ENCODE measurements around the gene MLEC.

- TF ChIP-seq CTCF (IDR thresholded peaks at IDR 0.05; ENCODE audit: borderline replicate concordance, extremely low read depth, low read length, poor library complexity, severe bottlenecking), result no peak
- no peak for TF ChIP-seq EZH2 (IDR thresholded peaks at IDR 0.05; ENCODE audit: borderline replicate concordance, low read depth, low read length, severe bottlenecking)
Measured at GRCh38 chr12:120666571-120667390, 20.2 kb upstream of the MLEC start.
